ENCODE data around the gene TMEM106A.

GRCh38 chr17:43212641-43213490 is 1.2 kb downstream of the TMEM106A start:
- no peak for TF ChIP-seq SMAD3 (CRISPR knock-in tag; conservative IDR thresholded peaks at IDR 0.05)
- no peak for TF ChIP-seq ZBTB12 (CRISPR knock-in tag; IDR thresholded peaks at IDR 0.05)
- TF ChIP-seq TFAP4 (CRISPR knock-in tag; IDR thresholded peaks at IDR 0.05; ENCODE audit: borderline replicate concordance): no peak
- no peak for TF ChIP-seq SRF (CRISPR knock-in tag; IDR thresholded peaks at IDR 0.05)
- no peak for TF ChIP-seq ZFP36 (IDR thresholded peaks at IDR 0.05; ENCODE audit: low read depth, low read length, partially characterized antibody)
- no peak for TF ChIP-seq ATF7 (IDR thresholded peaks at IDR 0.05)

Data from K562 (cell line).